Measurements from ENCODE around the gene NOP56.

Gene NOP56

GRCh38 chr20:2651772-2652723 lies at the start of gene NOP56:
TSS of gene NOP56 (plus strand) at chr20:2652632. CDS start at chr20:2652661, 29 bp downstream.
- DNase-seq = peak; percentile 92

- DNase-seq = peak; percentile 54
Observed at GRCh38 chr20:2602746-2603145, 49.7 kb upstream of the NOP56 start.

- no peak for DNase-seq
Observed at GRCh38 chr20:2603816-2604505, 48.5 kb upstream of the NOP56 start.

DNA sequence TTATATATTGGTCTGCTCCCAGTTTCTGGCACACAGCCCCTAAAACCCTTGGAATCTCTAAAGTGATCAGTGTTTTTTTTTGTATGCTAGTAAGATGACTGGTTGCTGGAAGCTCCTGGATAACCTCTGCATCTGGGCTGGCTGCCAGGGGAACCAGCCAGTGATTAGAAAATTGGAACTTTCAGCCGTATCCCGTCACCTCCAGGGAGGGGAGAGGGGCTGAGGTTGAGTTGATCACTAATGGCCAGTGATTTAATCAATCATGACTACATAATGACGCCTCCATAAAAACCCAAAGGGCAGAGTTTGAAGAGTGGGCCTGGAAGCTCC lies 48.0 kb upstream of the NOP56 start:
- peak; percentile 24 for DNase-seq

GRCh38 chr20:2606507-2607006 lies 45.9 kb upstream of the NOP56 start:
- no peak for DNase-seq

GRCh38 chr20:2610326-2610725 lies 42.1 kb upstream of the NOP56 start:
- DNase-seq = no peak

DNA sequence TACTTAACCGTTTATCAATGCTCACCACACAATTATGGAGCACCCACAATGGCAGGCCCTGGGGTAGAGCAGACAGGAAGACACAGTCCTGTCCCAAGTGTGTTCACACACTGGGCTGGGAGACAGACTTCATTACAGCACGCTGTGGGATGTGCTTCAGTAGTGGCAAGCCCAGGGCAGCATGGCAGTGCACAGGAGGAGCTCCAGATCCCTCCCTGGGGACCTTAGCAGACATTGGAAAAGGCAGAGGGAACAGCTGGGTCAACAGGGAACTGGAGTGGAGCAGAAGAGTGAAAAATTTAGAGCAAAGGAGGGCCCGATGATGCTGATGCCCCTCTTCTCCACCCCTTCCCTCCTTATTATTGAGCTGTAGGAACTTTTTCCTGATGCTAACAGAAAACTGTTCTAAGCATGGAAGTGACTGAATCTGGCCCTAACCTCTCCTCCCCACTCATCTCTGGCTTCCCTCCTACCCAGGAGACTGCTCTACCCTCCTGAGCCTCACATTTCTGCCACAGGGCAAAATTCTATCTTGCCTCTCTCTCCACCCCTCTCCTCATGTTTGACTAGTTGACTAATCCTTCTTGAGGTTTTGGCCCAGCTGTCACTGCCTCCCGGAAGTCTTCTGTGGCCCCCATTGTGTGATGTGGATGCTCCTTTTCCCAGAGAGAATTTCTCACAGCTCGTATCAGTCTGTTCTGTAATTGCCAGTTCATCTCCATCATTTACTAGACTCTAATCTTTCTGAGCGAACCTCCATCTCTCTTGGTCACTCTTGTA lies 41.3 kb upstream of the NOP56 start:
- peak; percentile 96 for DNase-seq

GRCh38 chr20:2612073-2612472 lies 40.4 kb upstream of the NOP56 start:
- DNase-seq = no peak

GRCh38 chr20:2616634-2617033 lies 35.8 kb upstream of the NOP56 start:
- DNase-seq = no peak

GRCh38 chr20:2617099-2617714 lies 35.2 kb upstream of the NOP56 start:
- DNase-seq = no peak

GRCh38 chr20:2618815-2619214 lies 33.6 kb upstream of the NOP56 start:
- no peak for DNase-seq

DNA sequence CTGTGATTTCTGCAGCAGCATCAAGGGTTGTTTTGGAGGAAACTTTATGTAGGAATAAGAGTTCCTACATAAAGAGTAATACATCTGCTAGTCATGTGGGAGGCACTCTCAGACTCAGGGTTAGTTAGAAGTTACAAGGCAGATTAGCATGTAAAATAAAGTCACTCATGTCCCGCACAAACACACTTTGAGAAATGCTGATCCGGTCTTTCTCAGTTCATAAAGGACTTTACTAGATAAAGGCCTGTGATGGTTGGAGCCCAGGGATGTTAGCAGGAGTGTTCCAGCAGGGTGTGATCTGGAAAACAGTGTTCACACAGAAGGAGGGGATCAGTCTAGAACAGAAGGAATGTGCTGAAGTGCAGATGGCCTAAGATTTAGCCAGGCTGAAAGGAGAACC lies 33.1 kb upstream of the NOP56 start:
- DNase-seq = no peak

DNA sequence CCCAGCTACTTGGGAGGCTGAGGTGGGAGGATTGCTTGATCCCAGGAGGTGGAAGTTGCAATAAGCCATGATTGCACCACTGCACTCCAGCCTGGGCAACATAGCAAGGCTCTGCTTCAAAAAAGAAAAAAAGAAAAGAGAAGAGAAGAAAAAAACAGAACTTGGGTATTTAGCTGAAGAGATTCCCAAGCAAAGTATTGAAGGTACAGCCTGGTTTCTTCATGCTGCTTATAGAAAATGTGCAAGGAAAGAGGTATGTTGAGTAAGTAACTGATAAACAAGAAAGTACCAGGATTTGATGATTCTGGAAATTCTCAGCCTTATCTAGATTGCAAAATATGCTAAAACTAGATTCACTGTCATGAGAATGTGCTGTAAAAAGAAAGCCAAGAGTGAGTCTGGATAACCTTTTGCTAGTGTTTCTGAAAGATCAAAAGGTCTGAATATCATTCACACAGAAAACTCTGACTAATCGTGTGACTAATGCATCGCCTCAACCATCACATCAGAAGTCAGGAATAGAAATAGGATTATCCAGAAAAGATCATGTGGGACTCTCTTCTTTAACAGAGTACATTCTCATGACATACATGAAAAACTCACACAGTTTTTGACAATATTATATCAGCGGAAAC lies 32.4 kb upstream of the NOP56 start:
- no peak for DNase-seq

DNA sequence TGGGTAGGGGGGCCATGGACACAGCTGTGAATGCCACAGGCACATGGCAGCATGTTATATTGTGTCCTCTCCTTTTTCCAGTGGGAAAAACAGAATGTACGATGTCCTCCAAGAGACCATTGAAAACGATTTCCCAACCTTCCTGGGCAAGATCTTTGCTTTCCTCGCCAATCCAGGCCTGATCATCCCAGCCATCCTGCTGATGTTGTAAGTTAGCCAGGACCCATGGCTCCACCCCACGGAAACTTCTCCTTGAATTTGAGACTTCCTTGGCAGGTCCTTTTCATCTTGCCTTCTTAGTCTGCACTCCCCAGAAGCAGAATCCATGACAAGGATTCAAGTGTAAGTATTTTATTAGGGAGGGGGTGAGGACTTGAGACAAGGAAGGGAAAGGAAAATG lies 28.2 kb upstream of the NOP56 start:
- DNase-seq = no peak

- DNase-seq = no peak
Observed at GRCh38 chr20:2625062-2625461, 27.4 kb upstream of the NOP56 start.

DNA sequence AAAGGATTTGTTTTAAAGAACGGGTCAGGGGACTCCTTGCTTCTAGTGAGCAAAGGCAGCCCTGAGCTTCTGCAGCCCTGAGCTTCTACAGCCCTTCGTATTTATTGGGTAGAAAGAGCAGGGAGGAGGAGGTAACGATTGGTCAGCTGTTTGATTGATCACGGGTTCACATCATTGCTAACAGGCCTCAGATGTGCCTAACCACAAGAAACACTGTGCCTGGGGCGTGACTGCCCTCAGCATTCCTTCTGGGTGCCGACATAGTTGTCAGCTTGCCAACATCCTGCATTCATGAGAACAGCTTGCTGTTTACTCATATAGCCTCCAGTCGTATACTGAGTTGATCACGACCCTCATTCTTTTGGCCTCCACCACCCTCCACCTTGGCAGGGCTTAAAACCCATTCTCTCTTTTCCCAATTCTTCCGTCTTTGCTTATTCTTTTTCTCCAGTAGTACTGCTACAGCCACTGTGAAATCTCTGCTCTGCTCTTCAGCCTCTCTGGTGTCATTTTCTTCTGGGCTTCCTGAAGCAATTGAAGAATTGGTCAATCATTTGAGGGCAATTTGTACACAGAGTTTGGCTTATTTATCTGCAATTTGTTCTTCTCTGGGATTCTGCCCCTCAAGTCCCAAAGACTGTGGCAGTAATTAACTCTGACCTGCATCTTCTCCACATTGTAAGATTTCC lies 25.4 kb upstream of the NOP56 start:
- no peak for DNase-seq

GRCh38 chr20:2631228-2631627 lies 21.2 kb upstream of the NOP56 start:
- peak; percentile 63 for DNase-seq

GRCh38 chr20:2633381-2633780 lies 19.1 kb upstream of the NOP56 start:
- DNase-seq = no peak

- DNase-seq = no peak
Observed at GRCh38 chr20:2637246-2637645, 15.2 kb upstream of the NOP56 start.

DNA sequence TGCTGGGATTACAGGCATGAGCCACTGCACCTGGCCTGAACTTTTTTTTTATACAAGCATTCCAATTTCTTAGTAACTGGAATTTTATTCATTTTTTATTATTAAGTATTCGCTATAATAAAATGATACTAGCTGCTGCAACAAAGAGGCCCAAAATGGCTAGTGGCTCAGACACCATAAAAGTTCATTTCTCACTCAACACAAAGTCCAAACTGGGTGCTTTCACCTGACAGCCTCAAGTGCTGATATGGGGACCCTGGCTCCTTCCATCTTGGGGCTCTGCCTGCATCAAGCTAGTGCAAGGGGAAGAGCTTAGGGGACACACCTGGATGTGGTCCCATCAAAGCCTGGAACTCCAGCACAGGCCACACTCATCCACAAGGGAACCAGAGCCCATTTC lies 12.2 kb upstream of the NOP56 start:
- DNase-seq = no peak

DNA sequence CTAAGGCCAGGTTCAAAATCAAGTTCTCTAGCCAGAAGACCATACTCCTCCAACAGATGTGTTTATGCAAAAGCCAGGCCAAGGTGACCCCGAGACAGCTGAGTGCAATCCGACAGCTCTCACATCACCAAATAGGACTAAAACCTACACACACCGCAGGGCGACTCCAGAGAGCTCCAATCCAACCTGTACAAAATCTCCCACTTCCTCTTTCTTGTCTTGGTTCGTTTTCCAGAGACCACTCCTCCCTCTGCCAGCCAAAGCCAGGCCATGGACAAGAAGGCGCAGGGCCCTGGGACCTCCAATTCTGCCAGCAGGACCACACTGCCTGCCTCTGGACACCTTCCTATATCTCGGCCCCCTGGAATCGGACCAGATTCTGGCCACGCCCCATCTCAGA lies 11.5 kb upstream of the NOP56 start:
- no peak for DNase-seq

DNA sequence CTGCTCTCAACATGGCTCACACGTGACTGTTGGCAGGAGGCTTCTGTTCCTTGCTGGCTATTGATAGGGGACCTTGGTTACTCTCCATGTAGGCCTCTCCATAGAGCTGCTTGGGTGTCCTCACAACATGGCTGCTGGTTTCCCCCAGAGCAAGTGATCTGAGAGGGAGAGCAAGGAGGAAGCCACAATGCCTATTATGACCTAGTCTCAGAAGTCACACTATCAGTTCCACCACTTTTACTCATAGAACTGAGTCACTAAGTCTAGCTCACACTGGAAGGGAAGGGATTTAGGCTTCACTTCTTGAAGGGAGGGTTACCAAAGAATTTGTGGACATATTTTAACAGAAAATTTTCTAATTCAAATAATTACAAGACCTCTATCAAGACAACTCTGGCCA lies 8.7 kb upstream of the NOP56 start:
- DNase-seq = no peak

Measured in NCI-H2171 treated with DMSO at 0.1 percent for 48 hours (cell line).